Astrocyte of the cerebellum (primary cell): ENCODE results near the gene CDH18.

Experiments used
- DNase-seq: peaks from one replicate; pipeline ENCODE4 v3.0.0-alpha.2; 2011; ENCODE audit warnings: low read depth
- H3K4me3 ChIP-seq: 2 replicates; pipeline ENCODE4 v1.5.1; 2011; ENCODE audit warnings: mild to moderate bottlenecking, low read depth, low read length, moderate library complexity
- in situ Hi-C: cut with HindIII; loops from 2 replicates; pipeline ENCODE4 v1.10.0; 2017; ENCODE audit warnings: low sequenced_read_pairs
- TF ChIP-seq, protein P1 (sequence below): IDR thresholded peaks from 2 replicates; pipeline ENCODE4 v1.5.1; 2012; ENCODE audit warnings: low read length, low read depth, moderate library complexity, mild to moderate bottlenecking; ENCODE audit errors: missing control alignments

The CDH18 gene

GRCh38 chr5:19940192-19940591, 47.8 kb downstream of the CDH18 start:
- in situ Hi-C loops: no loop called here
- no peak for DNase-seq
- H3K4me3 ChIP-seq: no peak overlapping the region
- TF ChIP-seq, protein P1, sequence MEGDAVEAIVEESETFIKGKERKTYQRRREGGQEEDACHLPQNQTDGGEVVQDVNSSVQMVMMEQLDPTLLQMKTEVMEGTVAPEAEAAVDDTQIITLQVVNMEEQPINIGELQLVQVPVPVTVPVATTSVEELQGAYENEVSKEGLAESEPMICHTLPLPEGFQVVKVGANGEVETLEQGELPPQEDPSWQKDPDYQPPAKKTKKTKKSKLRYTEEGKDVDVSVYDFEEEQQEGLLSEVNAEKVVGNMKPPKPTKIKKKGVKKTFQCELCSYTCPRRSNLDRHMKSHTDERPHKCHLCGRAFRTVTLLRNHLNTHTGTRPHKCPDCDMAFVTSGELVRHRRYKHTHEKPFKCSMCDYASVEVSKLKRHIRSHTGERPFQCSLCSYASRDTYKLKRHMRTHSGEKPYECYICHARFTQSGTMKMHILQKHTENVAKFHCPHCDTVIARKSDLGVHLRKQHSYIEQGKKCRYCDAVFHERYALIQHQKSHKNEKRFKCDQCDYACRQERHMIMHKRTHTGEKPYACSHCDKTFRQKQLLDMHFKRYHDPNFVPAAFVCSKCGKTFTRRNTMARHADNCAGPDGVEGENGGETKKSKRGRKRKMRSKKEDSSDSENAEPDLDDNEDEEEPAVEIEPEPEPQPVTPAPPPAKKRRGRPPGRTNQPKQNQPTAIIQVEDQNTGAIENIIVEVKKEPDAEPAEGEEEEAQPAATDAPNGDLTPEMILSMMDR: no peak

GRCh38 chr5:19930451-19930850, 57.5 kb downstream of the CDH18 start:
- DNase-seq: no peak
- TF ChIP-seq, protein P1: no peak
- no peak overlapping the region for H3K4me3 ChIP-seq
- in situ Hi-C loops: no loop called here

GRCh38 chr5:19928562-19929421, 59.2 kb downstream of the CDH18 start:
- H3K4me3 ChIP-seq: no peak overlapping the region
- peak; percentile 64 for DNase-seq
- TF ChIP-seq, protein P1: no peak
- in situ Hi-C loops: no loop called here

GRCh38 chr5:19927919-19928318, 60.1 kb downstream of the CDH18 start:
- TF ChIP-seq, protein P1: no peak
- DNase-seq: no peak
- in situ Hi-C loops: no loop called here
- H3K4me3 ChIP-seq: no peak overlapping the region

DNA sequence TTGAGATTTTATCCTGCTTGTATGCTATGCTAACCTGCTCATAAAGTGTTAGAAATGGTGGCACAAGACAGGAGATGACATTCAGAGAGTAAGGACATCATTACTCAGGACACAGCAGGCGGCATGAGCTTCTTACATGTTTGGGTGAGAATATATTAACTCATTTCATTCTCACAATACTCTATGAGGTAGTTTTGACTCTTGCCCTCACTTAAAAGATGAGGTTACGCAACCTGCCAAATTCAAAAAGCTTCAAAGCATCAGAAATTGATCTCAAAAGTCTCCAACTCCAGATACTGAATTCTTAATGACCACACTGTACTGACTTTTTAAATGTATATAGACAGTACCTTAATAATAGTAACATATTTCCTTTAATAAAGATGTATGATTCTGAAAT, 60.8 kb downstream of the CDH18 start:
- no peak for DNase-seq
- in situ Hi-C loops: no loop called here
- TF ChIP-seq, protein P1: no peak
- H3K4me3 ChIP-seq: no peak overlapping the region

DNA sequence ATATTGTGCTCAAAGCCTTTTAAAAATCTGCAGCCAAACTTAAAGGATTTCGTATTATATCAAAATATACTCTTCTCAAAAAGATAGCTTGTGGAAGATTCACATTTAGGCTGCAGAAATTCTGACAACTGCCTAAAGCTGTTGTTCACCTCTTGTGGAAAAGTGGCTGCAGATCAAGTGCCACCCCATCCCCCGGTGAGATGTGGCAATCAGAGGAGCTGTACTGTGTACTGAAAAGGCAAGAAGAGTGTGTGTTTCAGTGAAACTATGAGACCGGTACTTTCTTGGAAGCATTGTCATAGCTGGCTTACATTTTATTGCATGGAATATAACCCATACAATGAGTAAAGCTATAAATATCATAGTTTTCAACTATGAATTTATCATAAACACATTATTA, 64.3 kb downstream of the CDH18 start:
- DNase-seq: no peak
- TF ChIP-seq, protein P1: no peak
- in situ Hi-C loops: no loop called here
- H3K4me3 ChIP-seq: no peak overlapping the region
